Heart left ventricle (tissue), 16 donors: Measurements from ENCODE around the gene LNX1. TPM values are rescaled to one million over a fixed set of nuclear protein-coding genes. Genes with fewer than 3 reads are reported as not detected.
A peak's percentile ranks its signal among the peaks of the same experiment; 100 is the strongest.

Experiments
- ATAC-seq, 4 donors: fragments of 200-7000 bp; cut with Tn5 transposase; one replicate each; pipeline ENCODE4 v1.9.1; 2020 to 2022; ENCODE audit warnings: moderate library complexity in 4 of 4, mild to moderate bottlenecking in 3 of 4, moderate number of reproducible peaks in 1 of 4
- DNase-seq, 5 donors: peaks; one replicate each; pipeline ENCODE4 v3.0.0-alpha.2; 2020
- H3K27ac ChIP-seq, 12 donors: fragments of 200-600 bp; sonication (generic) in 4 of 12; one replicate each; pipeline versions ENCODE4 v1.5.0 to v1.8.0; 2016 to 2022; ENCODE audit warnings: mild to moderate bottlenecking in 2 of 12
- H3K27me3 ChIP-seq, 9 donors: fragments of 200-600 bp; sonication (generic) in 2 of 9; one replicate each; pipeline versions ENCODE4 v1.5.1 to v1.8.0; 2016 to 2022; ENCODE audit warnings: mild to moderate bottlenecking in 3 of 9
- H3K36me3 ChIP-seq, 9 donors: fragments of 200-600 bp; sonication (generic) in 2 of 9; one replicate each; pipeline versions ENCODE4 v1.5.0 to v1.8.0; 2018 to 2022; ENCODE audit warnings: mild to moderate bottlenecking in 2 of 9
- H3K4me1 ChIP-seq, 12 donors: fragments of 200-600 bp; sonication (generic) in 4 of 12; one replicate each; pipeline versions ENCODE4 v1.5.0 to v1.8.0; 2016 to 2022; ENCODE audit warnings: mild to moderate bottlenecking in 3 of 12
- H3K4me3 ChIP-seq, 12 donors: fragments of 200-600 bp; sonication (generic) in 4 of 12; one replicate each; pipeline versions ENCODE4 v1.5.0 to v1.8.0; 2017 to 2022; ENCODE audit warnings: mild to moderate bottlenecking in 9 of 12, moderate library complexity in 4 of 12
- H3K9me3 ChIP-seq, 12 donors: fragments of 200-600 bp; sonication (generic) in 4 of 12; one replicate each; pipeline versions ENCODE4 v1.5.0 to v1.8.0; 2016 to 2022; ENCODE audit warnings: mild to moderate bottlenecking in 1 of 12
- CTCF ChIP-seq, 12 donors: fragments of 200-600 bp; sonication (generic) in 4 of 12; IDR thresholded peaks; one replicate each; pipeline versions ENCODE4 v1.5.0 to v1.8.0; 2018 to 2022; ENCODE audit warnings: antibody characterized with exemption in 12 of 12, mild to moderate bottlenecking in 5 of 12
- POLR2A ChIP-seq, 2 donors: fragments of 450-650 bp; IDR thresholded peaks; one replicate each; pipeline ENCODE4 v1.6.1; 2017; ENCODE audit warnings: antibody characterized with exemption in 2 of 2, mild to moderate bottlenecking in 2 of 2, moderate library complexity in 2 of 2
- WGBS, 4 donors: extraction: QIAGEN DNeasy Blood & Tissue Kit in 2 of 4; methylation state at CpG; one replicate each; pipeline versions ENCODE4 v1.1.5 to v1.1.7; 2013 to 2018; 5-methylcytosine and 5-hydroxymethylcytosine counted together
- intact Hi-C, 10 donors: fragments of 100-400 bp; cut with DNase I; formaldehyde crosslinking; loops; one replicate each; pipeline versions ENCODE4 v1.11.1 to v1.14.2; 2022
- polyA plus RNA-seq, 2 donors: library from polyadenylated mRNA; stranded (reverse); fragments of 200-250 nt; gene quantifications; one replicate each; pipeline ENCODE4 v1.2.3, GENCODE V29; 2013
- total RNA-seq, 9 donors: library from RNA; depleted of rRNA in 2 of 9; stranded (reverse); fragments of >200 nt in 2 of 9; fragmentation: NEBNext Ultra II Directional in 3 of 9; extraction: Animal tissue kit (Norgen Biotek cat#: 25700) in 3 of 9; gene quantifications; one replicate each; pipeline versions ENCODE4 v1.1.0 to v1.2.4, GENCODE V29; 2016 to 2023
- donor health status: ischemic (EF 13 %, LVEDD 7.1; RV severe dilation, severe dysfunction).
- donor health status: healthy with polysubstance abuse.
- donor health status: DM: no; HTN: yes; CAD: no.
- donor health status: DM: no; HTN: no; CAD: no.
- donor health status: ischemic (EF 25% LVEDD 6.9; RV normal size, moderate dysfunction).
- donor health status: ischemic (EF 25% LVEDD 5.7; RV mildly dilated, moderate dysfunction).
- donor health status: healthy.
- donor health status: DM: yes; HTN: yes; CAD: no.
- donor health status: ischemic (EF 35%, LVEDD 5.7; RV mildly dilated, moderate dysfunction).
- donor health status: nonischemic (EF 11% LVEDD 7.7; RV severe dilation, severe dysfunction).
- donor health status: DM: yes; HTN: yes; CAD: no.
- donor health status: PGD.
- donor health status: ischemic (EF 29% LVEDD 5.4; RV normal size, mild dysfunction).
- donor health status: nonischemic (EF 23%, LVEDD 6.1; RV moderate dilation, normal function).

Gene LNX1
- total and polyA plus RNA-seq, 11 donors = 3.4 to 15.7 (median 6.7) TPM

DNA sequence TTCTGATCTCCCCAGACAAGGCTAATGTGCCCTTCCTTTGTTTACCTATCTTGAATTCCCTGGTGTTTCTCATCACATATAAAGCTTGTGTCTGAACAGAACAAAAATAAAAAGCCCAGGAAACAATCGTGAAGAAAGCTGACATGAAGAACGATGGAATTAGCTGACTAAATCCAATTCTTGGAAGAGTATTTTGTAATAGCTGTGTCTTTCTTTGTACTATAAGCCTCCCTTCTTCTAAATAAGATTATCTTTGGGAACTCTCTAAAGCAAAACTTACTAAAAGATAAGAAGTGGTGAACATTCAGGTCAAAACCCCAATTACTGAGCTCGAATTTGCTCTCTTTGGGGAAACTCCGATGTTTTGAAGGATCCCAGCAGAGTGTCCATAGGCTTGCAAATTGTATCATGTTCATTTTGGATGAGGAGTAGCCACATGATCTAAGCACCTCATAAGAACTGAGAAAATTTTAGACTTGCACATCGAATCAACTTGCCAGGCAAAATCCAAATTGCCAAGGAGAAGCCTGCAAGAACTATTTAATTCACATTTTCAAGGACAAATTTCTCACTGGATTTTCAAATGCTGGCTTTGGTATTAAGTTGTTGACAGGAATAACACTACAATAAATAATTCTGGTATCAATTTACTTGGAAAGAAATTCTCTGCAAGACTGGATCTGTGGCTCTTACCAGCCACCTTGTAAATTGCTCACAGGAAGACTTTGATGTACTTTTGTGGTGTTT is 106.2 kb downstream of the LNX1 start:
- intact Hi-C loops = loop anchor here in 1 of 10 donors (10.0 kb wide), 1 partner anchor 750 kb away; no protein-coding TSS in a partner anchor
- WGBS, 4 donors = 71 to 81% (median 78%) methylated on average over 5 of the region's 5 CpGs
- peak overlapping the region in 2 of 12 donors; percentile 17 to 34 for H3K27ac ChIP-seq

DNA sequence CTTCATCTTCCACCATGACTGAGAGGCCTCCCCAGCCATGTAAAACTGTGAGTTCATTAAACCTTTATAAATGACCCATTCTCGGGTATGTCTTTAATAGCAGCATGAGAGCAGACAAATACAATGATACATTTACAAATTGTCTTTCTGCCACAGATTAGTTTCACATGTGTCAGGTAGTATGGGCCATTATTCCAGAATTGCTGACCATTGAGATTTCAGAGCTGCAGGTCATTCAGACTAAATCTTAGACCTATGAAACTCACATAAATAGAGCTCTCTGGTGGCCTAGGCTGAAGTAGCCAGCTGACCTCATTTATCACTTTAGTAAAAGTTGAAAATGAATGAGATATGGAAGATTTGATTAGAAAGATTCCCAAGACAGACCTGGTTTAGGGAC is 108.0 kb downstream of the LNX1 start:
- WGBS, 4 donors = 89 to 100% (median 96%) methylated on average over 1 of the region's 1 CpG
- no peak overlapping the region for H3K4me3 ChIP-seq
- ATAC-seq (no peak), DNase-seq (no peak)
- TF ChIP-seq CTCF (IDR thresholded peaks at IDR 0.05) (no peak), POLR2A (IDR thresholded peaks at IDR 0.05) (no peak)
- peaks cover 0 to 10% (median 0%) of the 10 kb centered on the region in 9 donors for H3K36me3 ChIP-seq
- H3K9me3 ChIP-seq = no peaks in the 10 kb centered on the region
- H3K27me3 ChIP-seq = no peaks in the 10 kb centered on the region
- intact Hi-C loops = loop anchor here in 1 of 10 donors (10.0 kb wide), 1 partner anchor 752 kb away; no protein-coding TSS in a partner anchor
- H3K4me1 ChIP-seq = no peaks in the 10 kb centered on the region
- H3K27ac ChIP-seq = no peak overlapping the region

More for the DNA sequence above, 106.2 kb downstream of the LNX1 start:
- H3K4me1 ChIP-seq = no peaks in the 10 kb centered on the region
- DNase-seq (no peak), ATAC-seq (no peak)
- H3K36me3 ChIP-seq = peaks cover 0 to 9% (median 0%) of the 10 kb centered on the region in 9 donors
- no peak overlapping the region for H3K4me3 ChIP-seq
- TF ChIP-seq POLR2A (IDR thresholded peaks at IDR 0.05) (no peak), CTCF (IDR thresholded peaks at IDR 0.05) (no peak)
- H3K27me3 ChIP-seq = no peaks in the 10 kb centered on the region
- H3K9me3 ChIP-seq = no peaks in the 10 kb centered on the region

DNA sequence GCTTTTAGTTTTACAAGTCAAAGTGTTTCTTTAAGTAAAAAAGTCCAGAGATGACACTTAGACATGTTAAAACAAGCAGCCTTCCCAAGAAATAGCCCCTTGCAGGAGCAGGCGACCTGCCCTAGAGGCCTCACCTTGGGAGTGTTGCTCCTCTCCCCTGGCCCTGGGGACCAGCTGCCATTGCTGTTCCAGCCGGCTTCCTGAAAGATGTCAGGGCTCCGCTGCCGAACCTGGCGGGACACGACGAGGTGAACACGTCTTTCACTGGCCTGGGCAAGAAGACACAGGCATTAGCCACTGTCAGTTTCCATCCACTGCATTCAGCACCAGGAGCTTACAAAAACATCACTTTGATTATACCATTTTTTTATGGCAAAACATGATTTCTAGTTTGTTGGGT is 109.7 kb downstream of the LNX1 start:
- H3K4me3 ChIP-seq = no peak overlapping the region

More for the DNA sequence above, 109.7 kb downstream of the LNX1 start:
- Histone ChIP-seq H3K27me3 (no peaks in the 10 kb centered on the region), H3K9me3 (no peaks in the 10 kb centered on the region), H3K36me3 (peaks cover 0 to 10% (median 0%) of the 10 kb centered on the region in 9 donors), H3K27ac (no peak overlapping the region), H3K4me1 (peaks cover 0 to 7% (median 0%) of the 10 kb centered on the region in 12 donors)
- DNase-seq (no peak), ATAC-seq (no peak)
- intact Hi-C loops = loop anchor here in 1 of 10 donors (10.0 kb wide), 1 partner anchor 753 kb away; no protein-coding TSS in a partner anchor
- 90 to 97% (median 94%) methylated on average over 8 of the region's 8 CpGs for WGBS, 4 donors
- TF ChIP-seq POLR2A (IDR thresholded peaks at IDR 0.05) (no peak), CTCF (IDR thresholded peaks at IDR 0.05) (no peak)
